Measurements from ENCODE around the gene ZNF316. TPM values are rescaled to one million over a fixed set of nuclear protein-coding genes. Genes with fewer than 3 reads are reported as not detected.
"Not testable (repeated sequence)": the region's sequence is repeated elsewhere in the genome, so short reads cannot be mapped to it uniquely, and the experiment has no call there.

ZNF316 gene
- total and polyA plus RNA-seq, 4 donors = 5.6 to 42.0 (median 26.6) TPM

GRCh38 chr7:6630007-6630849 lies 6.9 kb upstream of the ZNF316 start:
- no peak for ATAC-seq (ENCODE audit: low FRiP score)
- Histone ChIP-seq H3K4me3 (ENCODE audit: low read length in 2 of 2) (no peak overlapping the region), H3K4me1 (ENCODE audit: control insufficient read depth in 1 of 2, insufficient read depth in 2 of 2, low read length in 2 of 2) (no peaks in the 10 kb centered on the region), H3K9me3 (ENCODE audit: control insufficient read depth, low read length) (no peaks in the 10 kb centered on the region), H3K36me3 (ENCODE audit: control insufficient read depth in 1 of 2, insufficient read depth in 2 of 2, low read length in 1 of 2) (no peaks in the 10 kb centered on the region), H3K27ac (ENCODE audit: low read depth in 1 of 2, low read length in 2 of 2) (no peak overlapping the region), H3K27me3 (ENCODE audit: control insufficient read depth in 1 of 2, insufficient read depth in 2 of 2, low read length in 1 of 2) (no peaks in the 10 kb centered on the region)
- WGBS, 2 donors = 66 to 72% methylated on average over 11 of the region's 11 CpGs
- intact Hi-C loops (cut with DNase I) = no loop called here
- no peak for DNase-seq

DNA sequence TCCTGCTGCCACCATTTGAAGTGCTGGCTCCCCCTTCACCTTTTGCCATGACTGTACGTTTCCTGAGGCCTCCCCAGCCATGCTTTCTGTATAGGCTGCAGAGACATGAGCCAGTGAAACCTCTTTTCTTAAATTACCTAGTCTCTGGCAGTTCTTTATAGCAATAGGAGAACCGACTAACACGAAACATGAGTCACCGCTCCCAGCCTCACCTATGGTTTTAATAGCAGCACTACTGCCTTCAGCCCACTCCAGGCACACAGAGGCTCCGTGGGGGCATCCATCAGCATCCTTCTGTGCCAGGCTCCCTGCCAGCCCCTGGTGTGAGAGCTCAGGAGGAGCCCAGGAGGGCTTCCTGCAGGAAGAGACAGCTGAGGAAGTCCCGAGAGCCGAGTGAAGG lies 5.5 kb upstream of the ZNF316 start:
- 67 to 75% methylated on average over 7 of the region's 7 CpGs for WGBS, 2 donors
- Histone ChIP-seq H3K36me3 (ENCODE audit: control insufficient read depth in 1 of 2, insufficient read depth in 2 of 2, low read length in 1 of 2) (no peaks in the 10 kb centered on the region), H3K4me1 (ENCODE audit: control insufficient read depth in 1 of 2, insufficient read depth in 2 of 2, low read length in 2 of 2) (no peaks in the 10 kb centered on the region), H3K9me3 (ENCODE audit: control insufficient read depth, low read length) (no peaks in the 10 kb centered on the region), H3K27ac (ENCODE audit: low read depth in 1 of 2, low read length in 2 of 2) (no peak overlapping the region), H3K27me3 (ENCODE audit: control insufficient read depth in 1 of 2, insufficient read depth in 2 of 2, low read length in 1 of 2) (no peaks in the 10 kb centered on the region), H3K4me3 (ENCODE audit: low read length in 2 of 2) (no peak overlapping the region)
- ATAC-seq (ENCODE audit: low FRiP score) (no peak), DNase-seq (no peak)
- intact Hi-C loops (cut with DNase I) = no loop called here

DNA sequence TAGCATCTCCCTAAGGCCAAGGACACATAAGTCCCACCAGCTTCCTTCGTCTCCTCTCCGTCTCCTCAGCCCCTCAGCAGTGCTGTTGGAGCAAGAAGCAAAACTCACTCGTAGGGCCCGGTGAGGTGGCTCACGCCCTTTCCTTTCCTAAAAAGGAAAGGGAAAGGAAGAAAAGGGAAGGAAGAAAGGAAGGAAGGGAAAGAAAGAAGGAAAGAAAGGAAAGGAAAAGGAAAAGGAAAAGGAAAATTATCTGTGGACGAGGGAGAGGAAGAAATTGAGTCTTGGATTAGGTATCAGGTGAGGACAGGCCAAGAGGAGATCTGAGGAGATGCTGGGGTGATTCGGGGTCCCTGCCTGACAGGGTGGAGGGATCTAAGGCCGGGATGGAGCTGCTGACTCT lies 3.1 kb upstream of the ZNF316 start:
- intact Hi-C loops (cut with DNase I) = no loop called here
- ATAC-seq (ENCODE audit: low FRiP score) = no peak
- H3K36me3 ChIP-seq (ENCODE audit: control insufficient read depth in 1 of 2, insufficient read depth in 2 of 2, low read length in 1 of 2) = no peaks in the 10 kb centered on the region
- no peak overlapping the region for H3K4me3 ChIP-seq (ENCODE audit: low read length in 2 of 2)
- 78 to 79% methylated on average over 8 of the region's 8 CpGs for WGBS, 2 donors
- H3K9me3 ChIP-seq (ENCODE audit: control insufficient read depth, low read length) = no peaks in the 10 kb centered on the region
- DNase-seq = no peak
- no peak overlapping the region for H3K27ac ChIP-seq (ENCODE audit: low read depth in 1 of 2, low read length in 2 of 2)
- H3K27me3 ChIP-seq (ENCODE audit: control insufficient read depth in 1 of 2, insufficient read depth in 2 of 2, low read length in 1 of 2) = no peaks in the 10 kb centered on the region
- H3K4me1 ChIP-seq (ENCODE audit: control insufficient read depth in 1 of 2, insufficient read depth in 2 of 2, low read length in 2 of 2) = no peaks in the 10 kb centered on the region

DNA sequence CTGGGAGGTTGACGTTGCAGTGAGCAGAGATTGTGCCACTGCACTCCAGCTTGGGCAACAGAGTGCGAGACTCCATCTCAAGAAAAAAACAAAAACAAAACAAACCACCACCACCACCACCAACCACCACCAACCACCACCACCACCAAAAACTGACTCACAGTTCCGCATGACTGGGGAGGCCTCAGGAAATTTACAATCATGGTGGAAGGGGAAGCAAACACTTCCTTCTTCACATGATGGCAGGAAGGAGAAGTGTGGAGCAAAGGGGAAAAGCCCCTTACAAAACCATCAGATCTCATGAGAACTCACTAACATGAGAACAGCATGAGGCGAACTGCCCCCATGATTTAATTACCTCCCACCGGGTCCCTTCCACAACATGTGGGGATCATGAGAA lies 2.1 kb upstream of the ZNF316 start:
- H3K27me3 ChIP-seq (ENCODE audit: control insufficient read depth in 1 of 2, insufficient read depth in 2 of 2, low read length in 1 of 2); H3K27ac ChIP-seq (ENCODE audit: low read depth in 1 of 2, low read length in 2 of 2); H3K36me3 ChIP-seq (ENCODE audit: control insufficient read depth in 1 of 2, insufficient read depth in 2 of 2, low read length in 1 of 2); DNase-seq; intact Hi-C loops (cut with DNase I); H3K9me3 ChIP-seq (ENCODE audit: control insufficient read depth, low read length); H3K4me1 ChIP-seq (ENCODE audit: control insufficient read depth in 1 of 2, insufficient read depth in 2 of 2, low read length in 2 of 2); H3K4me3 ChIP-seq (ENCODE audit: low read length in 2 of 2); ATAC-seq (ENCODE audit: low FRiP score): not testable (repeated sequence)
- WGBS, 2 donors = 92 to 94% methylated on average over 5 of the region's 5 CpGs

DNA sequence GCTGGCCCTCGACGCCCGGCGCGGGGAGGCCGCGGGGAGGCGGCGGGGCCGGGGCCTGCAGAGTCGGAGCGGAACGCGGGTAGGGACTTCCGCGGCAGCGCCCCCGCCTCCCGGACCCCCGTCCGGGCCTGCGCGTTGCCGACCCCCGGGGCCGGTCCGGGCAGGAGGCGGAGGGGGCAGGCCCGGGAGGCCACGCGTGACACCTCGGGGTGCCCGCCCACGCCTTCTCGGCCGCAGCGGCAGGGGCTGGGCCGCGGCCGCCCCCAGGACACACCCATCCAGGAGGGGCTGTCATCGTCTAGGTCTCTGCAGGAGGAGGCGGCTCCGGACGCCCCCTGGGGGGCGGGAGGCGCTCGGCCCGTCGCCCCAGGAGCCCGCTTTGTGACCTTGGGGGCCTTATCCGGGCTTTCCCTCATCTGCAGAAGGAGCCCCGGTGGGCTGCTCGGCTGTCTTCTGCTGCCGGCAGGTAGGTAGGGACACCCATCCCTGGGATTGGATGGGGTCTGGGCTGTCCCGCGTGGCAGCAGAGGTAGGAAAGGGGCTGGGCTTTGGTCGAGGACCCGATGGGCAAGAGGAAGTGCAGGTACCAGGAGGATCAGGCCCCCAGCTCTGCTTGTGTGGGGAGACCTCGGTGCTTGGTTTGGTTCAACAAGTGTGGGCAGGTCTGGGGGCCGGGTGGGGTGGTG lies 569 bp downstream of the ZNF316 start:
- no peaks in the 10 kb centered on the region for H3K4me1 ChIP-seq (ENCODE audit: control insufficient read depth in 1 of 2, insufficient read depth in 2 of 2, low read length in 2 of 2)
- DNase-seq (no peak), ATAC-seq (ENCODE audit: low FRiP score) (no peak)
- H3K36me3 ChIP-seq (ENCODE audit: control insufficient read depth in 1 of 2, insufficient read depth in 2 of 2, low read length in 1 of 2) = no peaks in the 10 kb centered on the region
- intact Hi-C loops (cut with DNase I) = loop anchor here in 1 of 2 donors (2.0 kb wide), 1 partner anchor 69 kb away; the partner anchor contains the start of gene ZNF12
- no peak overlapping the region for H3K27ac ChIP-seq (ENCODE audit: low read depth in 1 of 2, low read length in 2 of 2)
- WGBS, 2 donors = 0 to 2% methylated on average over 26 to 60 of the region's 60 CpGs
- H3K27me3 ChIP-seq (ENCODE audit: control insufficient read depth in 1 of 2, insufficient read depth in 2 of 2, low read length in 1 of 2) = no peaks in the 10 kb centered on the region
- H3K4me3 ChIP-seq (ENCODE audit: low read length in 2 of 2) = peak overlapping the region; percentile 81 to 94
- no peaks in the 10 kb centered on the region for H3K9me3 ChIP-seq (ENCODE audit: control insufficient read depth, low read length)

DNA sequence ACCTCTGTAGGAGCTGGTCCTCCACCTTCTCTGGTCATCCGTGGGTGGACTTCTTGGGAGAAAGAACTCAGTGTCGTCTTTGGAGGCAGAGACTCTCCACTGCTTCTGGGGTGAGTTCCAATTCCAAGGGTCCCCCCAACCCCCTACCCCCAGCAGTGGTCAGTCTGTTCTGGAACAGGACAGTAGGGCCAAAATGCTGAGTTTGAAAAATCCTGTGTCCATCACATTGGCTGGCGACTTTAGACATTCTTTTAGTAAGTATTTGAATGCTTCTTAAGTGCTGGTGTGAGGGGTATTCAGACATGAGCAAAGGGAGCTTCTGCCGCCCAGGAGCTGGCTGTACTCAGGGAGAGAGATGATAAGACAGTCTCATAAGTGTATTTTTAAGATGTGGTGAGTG lies 1.9 kb downstream of the ZNF316 start:
- DNase-seq = no peak
- Histone ChIP-seq H3K4me1 (ENCODE audit: control insufficient read depth in 1 of 2, insufficient read depth in 2 of 2, low read length in 2 of 2) (no peaks in the 10 kb centered on the region), H3K4me3 (ENCODE audit: low read length in 2 of 2) (no peak overlapping the region), H3K27me3 (ENCODE audit: control insufficient read depth in 1 of 2, insufficient read depth in 2 of 2, low read length in 1 of 2) (no peaks in the 10 kb centered on the region), H3K36me3 (ENCODE audit: control insufficient read depth in 1 of 2, insufficient read depth in 2 of 2, low read length in 1 of 2) (no peaks in the 10 kb centered on the region), H3K9me3 (ENCODE audit: control insufficient read depth, low read length) (no peaks in the 10 kb centered on the region), H3K27ac (ENCODE audit: low read depth in 1 of 2, low read length in 2 of 2) (no peak overlapping the region)
- 77 to 86% methylated on average over 4 of the region's 4 CpGs for WGBS, 2 donors
- no peak for ATAC-seq (ENCODE audit: low FRiP score)
- intact Hi-C loops (cut with DNase I) = no loop called here

GRCh38 chr7:6639627-6640026 lies 2.5 kb downstream of the ZNF316 start:
- Histone ChIP-seq H3K9me3 (ENCODE audit: control insufficient read depth, low read length) (no peaks in the 10 kb centered on the region), H3K4me1 (ENCODE audit: control insufficient read depth in 1 of 2, insufficient read depth in 2 of 2, low read length in 2 of 2) (no peaks in the 10 kb centered on the region), H3K4me3 (ENCODE audit: low read length in 2 of 2) (no peak overlapping the region), H3K27ac (ENCODE audit: low read depth in 1 of 2, low read length in 2 of 2) (no peak overlapping the region), H3K27me3 (ENCODE audit: control insufficient read depth in 1 of 2, insufficient read depth in 2 of 2, low read length in 1 of 2) (no peaks in the 10 kb centered on the region), H3K36me3 (ENCODE audit: control insufficient read depth in 1 of 2, insufficient read depth in 2 of 2, low read length in 1 of 2) (peaks cover 0 to 2% of the 10 kb centered on the region in 2 donors)
- 93 to 94% methylated on average over 11 of the region's 11 CpGs for WGBS, 2 donors
- ATAC-seq (ENCODE audit: low FRiP score) (no peak), DNase-seq (no peak)
- intact Hi-C loops (cut with DNase I) = no loop called here

DNA sequence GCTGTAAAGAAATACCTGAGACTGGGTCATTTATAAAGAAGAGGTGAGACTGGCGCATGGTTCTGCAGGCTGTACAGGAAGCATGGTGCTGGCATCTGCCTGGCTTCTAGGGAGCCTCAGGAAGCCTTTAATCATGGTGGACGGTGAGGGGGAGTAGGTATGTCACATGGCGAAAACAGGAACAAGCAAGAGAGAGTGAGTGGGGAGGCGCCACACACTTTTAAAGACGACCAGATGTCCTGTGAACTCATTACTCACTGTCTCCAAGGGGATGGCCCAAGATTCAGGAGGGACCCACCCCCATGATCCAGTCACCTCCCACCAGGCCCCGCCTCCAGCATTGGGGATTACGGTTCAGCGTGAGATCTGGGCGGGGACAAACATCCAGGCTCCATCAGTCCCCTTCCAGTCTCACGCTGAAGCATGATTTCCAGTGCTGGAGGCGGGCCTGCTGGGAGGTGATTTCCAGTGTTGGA lies 3.2 kb downstream of the ZNF316 start:
- intact Hi-C loops (cut with DNase I) = no loop called here
- H3K27ac ChIP-seq (ENCODE audit: low read depth in 1 of 2, low read length in 2 of 2) = no peak overlapping the region
- ATAC-seq (ENCODE audit: low FRiP score) (no peak), DNase-seq (no peak)
- H3K27me3 ChIP-seq (ENCODE audit: control insufficient read depth in 1 of 2, insufficient read depth in 2 of 2, low read length in 1 of 2) = no peaks in the 10 kb centered on the region
- H3K4me3 ChIP-seq (ENCODE audit: low read length in 2 of 2) = no peak overlapping the region
- peaks cover 0 to 2% of the 10 kb centered on the region in 2 donors for H3K36me3 ChIP-seq (ENCODE audit: control insufficient read depth in 1 of 2, insufficient read depth in 2 of 2, low read length in 1 of 2)
- WGBS, 2 donors = 67 to 70% methylated on average over 11 of the region's 11 CpGs
- H3K4me1 ChIP-seq (ENCODE audit: control insufficient read depth in 1 of 2, insufficient read depth in 2 of 2, low read length in 2 of 2) = no peaks in the 10 kb centered on the region
- H3K9me3 ChIP-seq (ENCODE audit: control insufficient read depth, low read length) = no peaks in the 10 kb centered on the region

All from aorta (tissue), 5 donors.